HEK293 (cell line): ENCODE results near the gene SRSF2.
A peak's percentile ranks its signal among the peaks of the same experiment; 100 is the strongest.

Source experiments
- AEBP2 ChIP-seq: fragments of 450-650 bp; formaldehyde crosslinking; IDR thresholded peaks from 2 replicates; pipeline ENCODE4 v1.5.1; 2016; ENCODE audit warnings: missing biosample characterization, missing genetic modification characterization, borderline replicate concordance
- GFI1B ChIP-seq: fragments of 450-650 bp; formaldehyde crosslinking; IDR thresholded peaks from 2 replicates; pipeline ENCODE4 v1.5.1; 2016; ENCODE audit warnings: missing biosample characterization, missing genetic modification characterization
- GLI2 ChIP-seq: fragments of 450-650 bp; formaldehyde crosslinking; IDR thresholded peaks from 2 replicates; pipeline ENCODE4; 2017; ENCODE audit warnings: missing biosample characterization, missing genetic modification characterization, low read depth, borderline replicate concordance
- KLF16 ChIP-seq: fragments of 450-650 bp; formaldehyde crosslinking; IDR thresholded peaks from 2 replicates; pipeline ENCODE4 v1.5.1; 2017; ENCODE audit warnings: missing biosample characterization, missing genetic modification characterization
- KLF17 ChIP-seq: fragments of 450-650 bp; formaldehyde crosslinking; IDR thresholded peaks from 2 replicates; pipeline ENCODE4 v1.5.1; 2016; ENCODE audit warnings: missing biosample characterization, missing genetic modification characterization
- KLF7 ChIP-seq: fragments of 450-650 bp; formaldehyde crosslinking; IDR thresholded peaks from 2 replicates; pipeline ENCODE4 v1.5.1; 2016; ENCODE audit warnings: missing biosample characterization, missing genetic modification characterization, borderline replicate concordance
- KLF8 ChIP-seq: fragments of 450-650 bp; formaldehyde crosslinking; IDR thresholded peaks from 2 replicates; pipeline ENCODE4 v1.5.1; 2016; ENCODE audit warnings: missing biosample characterization, missing genetic modification characterization
- KLF9 ChIP-seq: fragments of 450-650 bp; formaldehyde crosslinking; IDR thresholded peaks from 2 replicates; pipeline ENCODE4 v1.5.1; 2016; ENCODE audit warnings: missing biosample characterization, missing genetic modification characterization, low read depth
- MEIS1 ChIP-seq: sonication (generic); formaldehyde crosslinking; IDR thresholded peaks from 2 replicates; pipeline ENCODE4 v1.8.1; 2022; ENCODE audit warnings: missing genetic modification reagents, mild to moderate bottlenecking, borderline replicate concordance
- MYNN ChIP-seq: fragments of 450-650 bp; formaldehyde crosslinking; IDR thresholded peaks from 2 replicates; pipeline ENCODE4 v1.5.1; 2016; ENCODE audit warnings: missing biosample characterization, missing genetic modification characterization, borderline replicate concordance
- REPIN1 ChIP-seq: fragments of 450-650 bp; formaldehyde crosslinking; IDR thresholded peaks from 2 replicates; pipeline ENCODE4 v1.5.1; 2017; ENCODE audit warnings: missing biosample characterization, missing genetic modification characterization, low read depth
- SALL2 ChIP-seq: fragments of 450-650 bp; formaldehyde crosslinking; IDR thresholded peaks from 2 replicates; pipeline ENCODE4 v1.5.0; 2017; ENCODE audit warnings: missing biosample characterization, mild to moderate bottlenecking, missing genetic modification characterization, borderline replicate concordance
- SP2 ChIP-seq: fragments of 450-650 bp; formaldehyde crosslinking; IDR thresholded peaks from 2 replicates; pipeline ENCODE4 v1.5.1; 2016; ENCODE audit warnings: missing biosample characterization, missing genetic modification characterization
- SP7 ChIP-seq: fragments of 450-650 bp; formaldehyde crosslinking; IDR thresholded peaks from 2 replicates; pipeline ENCODE4 v1.5.1; 2016; ENCODE audit warnings: missing biosample characterization, missing genetic modification characterization
- YY1 ChIP-seq: fragments of 450-650 bp; formaldehyde crosslinking; IDR thresholded peaks from 2 replicates; pipeline ENCODE4 v1.5.1; 2018; ENCODE audit warnings: missing biosample characterization, missing genetic modification characterization
- YY2 ChIP-seq: fragments of 450-650 bp; formaldehyde crosslinking; IDR thresholded peaks from 2 replicates; pipeline ENCODE4 v1.5.1; 2016; ENCODE audit warnings: missing biosample characterization, missing genetic modification characterization
- ZBTB10 ChIP-seq: fragments of 450-650 bp; formaldehyde crosslinking; IDR thresholded peaks from 2 replicates; pipeline ENCODE4 v1.5.1; 2016; ENCODE audit warnings: missing biosample characterization, missing genetic modification characterization
- ZBTB44 ChIP-seq: fragments of 450-650 bp; IDR thresholded peaks from 2 replicates; pipeline ENCODE4 v1.5.1; 2018; ENCODE audit warnings: missing biosample characterization, mild to moderate bottlenecking, missing genetic modification characterization
- ZNF140 ChIP-seq: fragments of 450-650 bp; formaldehyde crosslinking; IDR thresholded peaks from 2 replicates; pipeline ENCODE4 v1.5.1; 2016; ENCODE audit warnings: missing biosample characterization, missing genetic modification characterization
- ZNF146 ChIP-seq: fragments of 450-650 bp; formaldehyde crosslinking; IDR thresholded peaks from 2 replicates; pipeline ENCODE4 v1.5.1; 2016; ENCODE audit warnings: missing biosample characterization, missing genetic modification characterization
- ZNF266 ChIP-seq: fragments of 450-650 bp; formaldehyde crosslinking; IDR thresholded peaks from 2 replicates; pipeline ENCODE4 v1.5.1; 2016; ENCODE audit warnings: missing biosample characterization, missing genetic modification characterization, low read depth
- ZNF398 ChIP-seq: fragments of 450-650 bp; formaldehyde crosslinking; IDR thresholded peaks from 2 replicates; pipeline ENCODE4 v1.5.1; 2017; ENCODE audit warnings: missing biosample characterization, missing genetic modification characterization
- ZNF558 ChIP-seq: fragments of 450-650 bp; formaldehyde crosslinking; IDR thresholded peaks from 2 replicates; pipeline ENCODE4 v1.5.1; 2016; ENCODE audit warnings: missing biosample characterization, missing genetic modification characterization
- ZNF571 ChIP-seq: fragments of 450-650 bp; formaldehyde crosslinking; IDR thresholded peaks from 2 replicates; pipeline ENCODE4 v1.5.0; 2017; ENCODE audit warnings: missing biosample characterization, missing genetic modification characterization
- ZNF610 ChIP-seq: fragments of 450-650 bp; formaldehyde crosslinking; IDR thresholded peaks from 2 replicates; pipeline ENCODE4 v1.5.1; 2016; ENCODE audit warnings: missing biosample characterization, missing genetic modification characterization, borderline replicate concordance
- ZNF660 ChIP-seq: fragments of 450-650 bp; IDR thresholded peaks from 2 replicates; pipeline ENCODE4 v1.5.1; 2018; ENCODE audit warnings: missing biosample characterization, mild to moderate bottlenecking, missing genetic modification characterization
- ZNF664 ChIP-seq: fragments of 450-650 bp; formaldehyde crosslinking; IDR thresholded peaks from 2 replicates; pipeline ENCODE4 v1.5.1; 2016; ENCODE audit warnings: missing biosample characterization, missing genetic modification characterization
- ZNF677 ChIP-seq: fragments of 450-650 bp; IDR thresholded peaks from 2 replicates; pipeline ENCODE4 v1.5.0; 2018; ENCODE audit warnings: missing biosample characterization, mild to moderate bottlenecking, missing genetic modification characterization, moderate library complexity
- ZNF777 ChIP-seq: fragments of 450-650 bp; formaldehyde crosslinking; IDR thresholded peaks from 2 replicates; pipeline ENCODE4 v1.5.1; 2017; ENCODE audit warnings: missing biosample characterization, missing genetic modification characterization, borderline replicate concordance
- ZNF837 ChIP-seq: fragments of 450-650 bp; formaldehyde crosslinking; IDR thresholded peaks from 2 replicates; pipeline ENCODE4 v1.5.1; 2016; ENCODE audit warnings: missing biosample characterization, missing genetic modification characterization
- ZNF843 ChIP-seq: fragments of 450-650 bp; formaldehyde crosslinking; IDR thresholded peaks from 2 replicates; pipeline ENCODE4 v1.5.1; 2016; ENCODE audit warnings: missing biosample characterization, missing genetic modification characterization

The SRSF2 gene

GRCh38 chr17:76736349-76737081, 616 bp downstream of the SRSF2 start (continued):
- TF ChIP-seq KLF16 (tag by site-specific recombination) (peak; percentile 60; the same call in 1 of the 2 replicates), KLF8 (peak; percentile 93), KLF9 (tag by site-specific recombination) (peak; percentile 40; the same call in 1 of the 2 replicates), AEBP2 (no peak), SALL2 (tag by site-specific recombination) (no peak; the same call in 1 of the 2 replicates), ZNF664 (tag by site-specific recombination) (no peak), YY1 (tag by site-specific recombination) (peak; percentile 86), ZNF660 (tag by site-specific recombination) (peak; percentile 42; the same call in 1 of the 2 replicates), ZBTB10 (peak; percentile 45; the same call in 1 of the 2 replicates), ZNF777 (peak; percentile 84; the same call in 1 of the 2 replicates), GFI1B (tag by site-specific recombination) (no peak), ZNF843 (tag by site-specific recombination) (peak; percentile 25; the same call in 1 of the 2 replicates), YY2 (tag by site-specific recombination) (peak; percentile 84), KLF17 (peak; percentile 7), ZNF146 (tag by site-specific recombination) (no peak), ZNF398 (tag by site-specific recombination) (no peak), ZNF140 (no peak), SP2 (tag by site-specific recombination) (peak; percentile 82), ZNF610 (tag by site-specific recombination) (no peak; the same call in 1 of the 2 replicates), ZNF558 (tag by site-specific recombination) (no peak), MYNN (no peak), ZNF677 (tag by site-specific recombination) (peak; percentile 49; the same call in 1 of the 2 replicates), ZNF571 (tag by site-specific recombination) (no peak), KLF7 (tag by site-specific recombination) (peak; percentile 58; the same call in 1 of the 2 replicates), ZBTB44 (0 out of 2 replicates have a peak, but pooled peaks have one; percentile 44), REPIN1 (tag by site-specific recombination) (no peak), ZNF837 (tag by site-specific recombination) (0 out of 2 replicates have a peak, but pooled peaks have one; percentile 63), ZNF266 (no peak), GLI2 (tag by site-specific recombination) (no peak), MEIS1 (CRISPR knock-in tag) (peak; percentile 67; the same call in 1 of the 2 replicates), SP7 (tag by site-specific recombination) (no peak; the same call in 1 of the 2 replicates)
